Measurements from ENCODE around the gene SLC9C2.
"Not testable (repeated sequence)": the region's sequence is repeated elsewhere in the genome, so short reads cannot be mapped to it uniquely, and the experiment has no call there.

SLC9C2 gene

DNA sequence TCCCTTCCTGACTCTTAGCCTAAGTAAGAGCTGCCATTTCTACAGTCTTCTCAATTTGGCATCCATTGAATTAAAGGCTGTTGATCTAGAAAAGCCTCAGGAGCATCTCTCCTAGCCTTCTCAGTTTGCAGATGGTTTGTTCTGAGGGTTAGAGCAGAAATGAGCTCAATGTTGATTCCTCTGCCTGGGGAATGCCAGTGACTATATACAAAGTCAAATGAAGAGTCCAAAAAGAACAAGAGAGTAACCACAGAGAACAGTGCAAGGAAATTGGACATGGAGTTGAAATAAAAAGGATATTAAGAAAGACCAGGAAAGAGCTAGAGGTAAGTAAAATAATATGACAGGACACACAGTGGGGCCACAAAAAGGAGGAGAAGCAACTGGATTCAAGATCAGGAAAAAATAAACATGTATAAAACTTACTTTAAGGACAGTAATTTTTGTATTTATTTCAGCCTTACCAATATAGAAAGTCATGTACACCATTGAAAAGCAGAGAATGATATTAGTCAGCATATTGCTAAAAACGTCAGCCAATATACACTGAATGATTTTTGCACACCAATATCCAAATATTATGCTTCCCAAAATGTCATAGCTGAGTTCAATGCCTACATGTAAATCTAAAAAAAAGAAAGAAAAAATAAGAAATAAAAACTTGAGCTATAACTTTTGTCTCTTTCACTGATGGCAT, 21.3 kb downstream of the SLC9C2 start:
- DNase-seq (ENCODE audit: low spot score): no peak

GRCh38 chr1:173580658-173581057, 22.2 kb downstream of the SLC9C2 start:
- DNase-seq (ENCODE audit: low spot score): no peak

DNA sequence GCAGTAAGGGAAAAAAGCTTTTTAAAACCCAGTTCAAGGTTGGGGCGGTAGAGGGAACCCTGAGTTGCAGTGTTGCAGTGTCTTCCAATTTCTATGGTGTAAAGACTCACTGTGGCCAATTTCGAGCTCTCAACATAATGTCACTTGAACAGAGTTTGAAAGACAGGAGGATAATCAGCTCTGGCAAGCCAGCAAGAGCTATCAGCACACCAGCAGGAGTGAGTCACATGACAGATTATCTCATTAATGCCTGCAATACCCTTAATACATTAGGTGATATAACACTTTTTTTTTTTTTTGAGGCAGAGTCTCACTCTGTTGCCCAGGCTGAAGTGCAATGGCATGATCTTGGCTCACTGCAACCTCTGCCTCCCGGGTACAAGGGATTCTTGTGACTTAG, 22.8 kb downstream of the SLC9C2 start:
- no peak for DNase-seq (ENCODE audit: low spot score)

DNA sequence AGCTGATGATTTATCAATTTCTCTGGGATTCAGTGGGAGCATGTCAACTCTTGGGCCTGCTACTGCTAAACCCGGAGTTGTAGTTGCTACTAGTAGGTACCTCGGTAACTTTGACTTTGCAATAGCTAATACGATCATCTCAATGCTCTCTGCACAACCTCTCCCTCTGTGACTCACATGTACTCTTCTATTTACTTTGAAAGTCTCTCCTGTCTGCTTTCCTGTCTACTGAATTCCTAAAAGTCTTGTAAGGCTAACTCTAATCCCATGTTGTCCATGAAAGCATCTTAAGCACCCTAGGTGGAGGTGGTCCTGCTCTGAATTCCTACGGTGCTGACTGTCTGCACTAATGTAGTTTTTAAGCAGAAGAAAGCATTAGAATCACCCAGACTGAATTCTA, 29.3 kb downstream of the SLC9C2 start:
- DNase-seq (ENCODE audit: low spot score): no peak

GRCh38 chr1:173572201-173572873, 30.5 kb downstream of the SLC9C2 start:
- no peak for DNase-seq (ENCODE audit: low spot score)

GRCh38 chr1:173570370-173571007, 32.4 kb downstream of the SLC9C2 start:
- DNase-seq (ENCODE audit: low spot score): no peak

DNA sequence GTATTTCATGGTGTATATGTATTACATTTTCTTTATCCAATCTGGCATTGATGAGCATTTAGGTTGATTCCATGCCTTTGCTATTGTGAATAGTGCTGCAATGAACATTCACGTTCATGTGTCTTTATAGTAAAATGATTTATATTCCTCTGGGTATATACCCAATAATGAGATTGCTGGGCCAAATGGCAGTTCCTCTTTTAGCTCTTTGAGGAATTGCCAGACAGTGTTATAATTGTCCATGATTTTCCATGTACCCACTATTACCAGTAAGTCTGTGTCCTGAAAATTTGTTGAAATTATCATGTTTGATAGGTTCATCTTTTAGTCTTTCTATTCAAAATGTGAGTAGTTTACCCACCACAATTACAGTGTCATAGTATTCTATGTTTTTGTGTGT, 34.4 kb downstream of the SLC9C2 start:
- no peak for DNase-seq (ENCODE audit: low spot score)

DNA sequence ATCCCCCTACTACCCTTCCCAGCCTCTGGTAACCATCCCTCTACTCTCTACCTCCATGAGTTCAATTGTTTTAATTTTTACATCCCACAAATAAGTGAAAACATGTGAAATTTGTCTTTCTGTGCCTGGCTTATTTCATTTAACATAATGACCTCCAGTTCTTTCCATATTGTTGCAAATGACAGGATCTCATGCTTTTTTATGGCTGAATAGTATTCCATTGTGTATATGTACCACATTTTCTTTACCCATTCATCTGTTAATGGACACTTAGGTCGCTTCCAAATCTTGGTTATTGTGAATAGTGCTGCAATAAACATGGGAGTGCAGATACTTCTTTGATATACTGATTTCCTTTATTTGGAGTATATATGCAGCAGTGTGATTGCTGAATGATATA, 39.0 kb downstream of the SLC9C2 start:
- not testable (repeated sequence) for DNase-seq (ENCODE audit: low spot score)

- no peak for DNase-seq (ENCODE audit: low spot score)
Measured at GRCh38 chr1:173562813-173563212, 40.1 kb downstream of the SLC9C2 start.

- no peak for DNase-seq (ENCODE audit: low spot score)
Measured at GRCh38 chr1:173561263-173561662, 41.6 kb downstream of the SLC9C2 start.

- DNase-seq (ENCODE audit: low spot score): no peak
Measured at GRCh38 chr1:173560285-173560880, 42.5 kb downstream of the SLC9C2 start.

DNA sequence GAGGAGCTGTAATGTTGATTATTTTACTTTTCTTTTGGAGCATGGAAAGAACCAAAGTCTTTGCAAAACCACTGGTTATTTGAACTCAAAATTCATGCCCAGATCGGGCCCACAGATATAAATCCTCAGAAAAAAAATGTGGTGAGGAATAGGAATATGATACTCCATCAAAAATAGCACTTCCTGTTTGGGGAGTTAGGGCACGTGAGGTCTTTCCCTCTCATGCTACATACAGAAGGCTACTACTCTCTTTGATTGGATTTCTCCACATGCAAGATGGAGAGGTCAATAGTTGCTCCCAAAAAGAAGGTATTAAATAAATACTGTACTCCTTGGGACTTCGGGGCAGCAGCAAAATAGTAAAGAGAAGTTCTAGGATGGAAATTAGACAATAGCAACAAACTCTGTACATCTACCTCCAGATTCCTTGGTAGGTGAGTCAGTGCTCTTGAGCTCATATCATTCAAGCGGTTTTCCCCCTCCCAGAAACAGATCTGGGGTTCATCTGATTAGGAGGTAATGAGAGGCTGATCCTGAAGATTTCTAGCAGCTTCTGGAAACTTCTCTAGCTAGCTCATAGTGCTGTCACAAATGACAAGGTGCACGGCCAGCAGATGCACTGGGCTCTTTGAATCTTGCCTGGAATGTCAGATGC, 47.1 kb downstream of the SLC9C2 start:
- DNase-seq (ENCODE audit: low spot score): no peak

DNA sequence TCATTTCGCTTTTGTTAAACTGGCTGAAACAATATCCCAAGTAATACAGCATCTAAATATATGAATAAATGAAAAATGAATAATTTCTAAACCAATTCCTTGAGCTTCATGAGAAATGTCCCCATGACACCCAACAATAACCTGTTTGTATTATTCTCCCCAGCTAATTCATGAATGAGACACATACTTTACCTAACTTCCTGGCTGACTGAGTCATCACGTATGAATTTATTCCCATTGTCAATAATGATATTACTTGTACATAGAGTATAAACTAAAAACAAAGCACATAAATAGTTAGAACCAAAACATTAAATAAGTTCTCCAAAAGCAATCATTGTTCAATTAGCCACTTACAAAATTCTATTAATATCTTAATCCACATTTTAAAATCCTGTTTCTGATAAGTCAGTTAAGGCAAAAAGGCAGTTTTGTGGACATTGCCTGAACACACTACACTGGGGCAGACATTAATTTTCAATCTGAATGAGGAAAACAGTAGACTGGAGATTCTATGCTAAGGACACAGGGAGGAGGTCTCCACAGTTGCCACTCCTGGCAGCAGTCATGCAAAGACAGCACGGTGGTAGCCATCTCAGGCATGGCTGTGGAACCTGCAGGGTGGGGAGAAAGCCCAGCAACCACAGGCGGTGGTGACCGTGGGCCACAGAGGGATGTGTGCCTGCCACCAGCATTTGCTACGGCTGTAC, 48.2 kb downstream of the SLC9C2 start:
- no peak for DNase-seq (ENCODE audit: low spot score)

GRCh38 chr1:173554089-173554488, 48.8 kb downstream of the SLC9C2 start:
- no peak for DNase-seq (ENCODE audit: low spot score)

- DNase-seq (ENCODE audit: low spot score): no peak
Measured at GRCh38 chr1:173553312-173553711, 49.6 kb downstream of the SLC9C2 start.

GRCh38 chr1:173551699-173552098, 51.2 kb downstream of the SLC9C2 start:
- DNase-seq (ENCODE audit: low spot score): no peak

- DNase-seq (ENCODE audit: low spot score): no peak
Measured at GRCh38 chr1:173549813-173550212, 53.1 kb downstream of the SLC9C2 start.

DNA sequence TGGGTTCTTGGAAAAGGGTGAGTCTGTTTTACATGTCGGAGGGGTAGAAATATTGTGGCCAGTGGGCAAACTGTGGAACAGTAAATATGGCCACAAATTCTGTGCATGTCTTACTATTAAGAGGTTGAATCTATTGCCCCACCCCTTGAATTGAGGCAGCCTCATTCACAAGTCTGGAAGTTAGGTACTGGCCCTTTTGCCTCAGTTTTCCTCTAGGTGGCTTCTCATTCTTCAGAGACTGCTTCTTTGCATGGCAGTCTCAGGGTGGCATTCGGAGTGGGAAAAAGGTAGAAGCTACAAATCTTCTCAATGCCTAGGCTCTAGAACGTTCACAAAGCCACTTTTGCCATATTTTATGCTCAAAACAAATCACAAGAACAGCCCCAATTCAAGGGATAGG, 57.2 kb downstream of the SLC9C2 start:
- DNase-seq (ENCODE audit: low spot score): no peak

- no peak for DNase-seq (ENCODE audit: low spot score)
Measured at GRCh38 chr1:173536223-173536622, 66.6 kb downstream of the SLC9C2 start.

- no peak for DNase-seq (ENCODE audit: low spot score)
Measured at GRCh38 chr1:173532237-173532636, 70.6 kb downstream of the SLC9C2 start.

DNA sequence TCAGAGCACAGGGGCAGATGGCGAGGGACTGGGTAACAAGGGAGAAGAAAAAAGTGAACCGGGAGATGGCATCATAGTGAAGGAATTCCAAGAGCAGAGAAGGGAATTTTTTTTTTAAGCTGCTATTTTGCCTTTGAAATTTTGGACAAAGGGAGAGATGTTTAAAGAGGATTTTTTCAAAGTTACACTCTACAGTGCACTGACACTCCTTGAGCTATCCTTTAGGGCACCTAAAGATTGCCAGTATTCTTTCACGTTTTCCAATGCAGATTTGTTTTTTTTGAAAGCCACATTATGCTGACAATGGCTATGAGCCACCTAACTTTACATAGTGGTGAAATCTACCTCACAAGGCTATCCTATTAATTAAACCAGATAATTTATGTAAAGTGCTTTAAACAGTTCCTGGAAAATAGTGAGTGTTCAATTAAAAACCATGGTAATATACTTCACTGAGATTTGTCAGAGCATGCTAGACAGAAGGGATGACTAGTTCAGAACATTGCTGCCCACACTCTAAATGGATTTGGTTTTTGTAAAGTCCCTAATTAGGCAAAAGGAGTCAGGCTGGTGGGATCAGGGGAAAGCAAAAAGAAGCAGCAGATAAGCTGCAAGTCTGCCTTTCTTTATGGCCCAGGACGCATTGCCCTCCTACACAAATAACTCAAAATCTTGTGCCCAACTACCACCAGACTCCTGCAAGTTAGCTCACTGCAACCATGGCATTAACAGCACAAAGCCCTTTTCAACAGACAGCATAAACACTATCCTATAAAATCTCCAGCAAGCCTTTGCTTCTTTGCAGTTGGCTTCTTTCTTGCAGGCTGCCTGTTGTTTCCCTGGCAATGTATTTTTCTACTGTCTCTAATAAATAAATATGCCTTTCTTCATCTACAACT, 71.8 kb downstream of the SLC9C2 start:
- no peak for DNase-seq (ENCODE audit: low spot score)
